ENCODE measurements around the gene SFT2D1.

SFT2D1 gene

GRCh38 chr6:166325383-166326042, 16.8 kb downstream of the SFT2D1 start:
- no peak for TF ChIP-seq CTCF (IDR thresholded peaks at IDR 0.05; ENCODE audit: borderline replicate concordance, control extremely low read depth, extremely low read depth, insufficient read depth, missing control alignments)
- DNase-seq (ENCODE audit: low spot score) = peak; percentile 59
- in situ Hi-C loops (cut with MboI; ENCODE audit: low sequenced_read_pairs, unreplicated experiment) = no loop called here

DNA sequence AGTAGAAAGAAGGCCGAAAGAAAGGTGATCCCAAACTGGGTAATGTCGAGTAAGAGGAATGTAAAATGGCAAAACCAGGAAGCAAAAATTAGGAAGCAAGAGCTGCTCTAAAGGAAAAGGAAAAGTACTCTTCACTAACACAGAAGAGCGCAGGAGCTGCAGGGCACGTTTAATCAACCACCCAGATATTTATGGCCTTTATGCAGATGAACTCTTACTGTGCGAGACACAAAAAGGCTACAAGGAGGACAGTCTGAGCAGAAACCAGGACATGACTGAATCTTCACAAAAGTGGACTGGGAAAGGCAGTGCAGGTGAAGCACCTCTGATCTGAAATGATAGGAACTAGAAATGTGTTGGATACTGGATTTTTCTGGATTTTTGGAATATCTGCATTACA, 18.9 kb downstream of the SFT2D1 start:
- no peak for TF ChIP-seq CTCF (IDR thresholded peaks at IDR 0.05; ENCODE audit: borderline replicate concordance, control extremely low read depth, extremely low read depth, insufficient read depth, missing control alignments)
- no peak for DNase-seq (ENCODE audit: low spot score)
- in situ Hi-C loops (cut with MboI; ENCODE audit: low sequenced_read_pairs, unreplicated experiment) = no loop called here

DNA sequence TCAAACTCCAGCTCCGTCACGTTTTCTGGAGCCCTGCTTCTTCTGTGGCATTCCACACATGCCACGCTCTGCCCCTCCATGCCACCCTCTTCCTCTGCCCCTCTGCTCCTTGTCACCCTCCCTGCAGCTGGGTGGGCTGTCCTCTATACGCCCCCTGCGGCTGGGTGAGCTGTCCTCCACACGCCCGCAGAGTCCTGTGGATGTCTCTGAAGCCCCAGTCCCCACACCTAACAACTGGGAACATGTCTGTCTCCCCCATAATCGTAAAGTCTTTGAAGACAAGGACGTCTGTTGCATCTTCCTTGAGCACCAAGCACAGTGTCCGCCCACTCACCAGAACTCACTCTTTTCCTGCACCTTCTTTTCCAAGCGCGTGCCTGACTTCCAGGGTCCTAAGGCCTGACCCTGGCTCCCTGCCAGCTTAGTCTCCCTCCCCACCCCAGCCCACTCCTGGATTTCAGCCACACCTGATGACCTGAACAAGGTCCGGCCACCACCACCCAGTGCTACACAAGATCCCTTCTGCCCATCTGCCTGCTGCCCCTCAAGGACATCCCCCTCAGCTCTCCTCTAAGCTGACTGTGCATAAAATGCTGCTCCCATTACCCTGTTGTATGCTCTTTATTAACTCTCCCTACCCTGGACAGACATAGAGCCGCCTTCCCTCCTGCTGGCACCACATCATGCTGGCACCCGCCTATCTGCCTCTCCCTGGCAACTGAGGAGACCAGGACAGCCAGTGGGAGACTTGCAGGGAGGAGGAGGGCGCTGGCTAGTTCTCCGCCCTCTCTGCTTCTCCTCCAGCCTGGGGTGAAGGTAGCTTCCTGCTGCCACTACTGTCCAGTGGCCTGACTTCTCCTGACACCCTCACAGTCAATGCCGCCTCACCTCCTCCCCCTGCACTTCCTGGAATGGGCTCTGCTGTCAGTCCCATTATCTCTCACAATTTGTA, 23.4 kb downstream of the SFT2D1 start:
- in situ Hi-C loops (cut with MboI; ENCODE audit: low sequenced_read_pairs, unreplicated experiment) = no loop called here
- DNase-seq (ENCODE audit: low spot score) = no peak
- TF ChIP-seq CTCF (IDR thresholded peaks at IDR 0.05; ENCODE audit: borderline replicate concordance, control extremely low read depth, extremely low read depth, insufficient read depth, missing control alignments) = no peak

GRCh38 chr6:166318227-166318626, 24.1 kb downstream of the SFT2D1 start:
- DNase-seq (ENCODE audit: low spot score) = no peak
- no peak for TF ChIP-seq CTCF (IDR thresholded peaks at IDR 0.05; ENCODE audit: borderline replicate concordance, control extremely low read depth, extremely low read depth, insufficient read depth, missing control alignments)
- in situ Hi-C loops (cut with MboI; ENCODE audit: low sequenced_read_pairs, unreplicated experiment) = no loop called here

DNA sequence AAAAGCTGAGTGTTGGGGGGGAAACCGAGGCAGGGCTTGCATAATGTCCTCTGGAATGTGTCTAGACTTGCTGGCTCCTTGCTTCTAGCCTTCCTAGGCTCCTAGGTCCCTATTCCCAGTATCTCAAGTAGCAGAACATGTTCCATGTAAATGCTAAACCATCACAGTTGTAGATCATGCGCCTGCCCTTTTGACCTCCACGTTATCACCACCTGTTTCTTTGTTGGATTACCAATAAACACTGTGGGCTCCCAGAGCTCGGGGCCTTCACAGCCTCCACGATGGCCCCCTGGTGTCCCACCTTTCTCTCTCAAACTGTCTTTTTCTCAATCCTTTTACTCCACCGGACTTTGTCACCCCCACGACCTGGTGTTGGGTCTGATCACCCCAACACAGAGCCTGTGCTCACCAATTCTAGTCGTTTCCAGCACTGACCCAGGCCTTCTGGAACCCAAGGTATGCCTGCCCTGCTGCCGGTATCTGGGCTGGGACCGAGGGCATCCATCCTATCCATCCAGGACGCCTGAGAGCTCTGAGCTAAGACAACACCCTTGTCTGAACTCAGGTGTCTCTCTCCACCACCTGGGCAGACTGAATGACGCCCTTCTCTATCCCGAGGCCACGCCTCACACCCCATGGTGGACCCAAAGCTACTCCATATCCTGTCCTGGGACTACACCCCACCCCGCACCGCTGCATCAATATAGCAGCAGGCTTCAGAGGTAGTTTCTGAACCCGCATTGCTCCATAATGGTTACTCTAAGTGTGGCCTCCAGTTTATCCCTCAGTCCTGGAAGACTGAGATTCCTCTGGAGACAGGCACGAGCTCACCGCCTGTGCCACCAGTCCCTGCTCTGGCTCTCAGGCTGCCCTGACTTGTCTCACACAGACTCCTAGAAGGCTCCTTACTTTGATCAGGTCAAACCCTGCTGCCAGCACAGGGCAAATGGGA, 24.8 kb downstream of the SFT2D1 start:
- DNase-seq (ENCODE audit: low spot score) = no peak
- in situ Hi-C loops (cut with MboI; ENCODE audit: low sequenced_read_pairs, unreplicated experiment) = no loop called here
- TF ChIP-seq CTCF (IDR thresholded peaks at IDR 0.05; ENCODE audit: borderline replicate concordance, control extremely low read depth, extremely low read depth, insufficient read depth, missing control alignments) = no peak

DNA sequence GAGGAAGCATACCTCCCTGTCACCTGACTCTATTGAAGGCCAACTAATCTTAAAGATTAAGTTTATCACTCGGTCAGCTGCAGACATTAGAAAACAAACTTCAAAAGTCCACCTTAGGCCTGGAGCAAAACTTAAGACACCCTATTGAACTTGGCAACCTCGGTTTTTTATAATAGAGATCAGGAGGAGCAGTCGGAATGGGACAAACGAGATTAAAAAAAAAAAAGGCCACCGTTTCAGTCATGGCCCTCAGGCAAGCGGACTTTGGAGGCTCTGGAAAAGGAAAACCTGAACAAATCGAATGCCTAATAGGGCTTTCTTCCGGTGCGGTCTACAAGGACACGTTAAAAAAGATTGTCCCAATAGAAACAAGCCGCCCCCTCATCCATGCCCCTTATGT, 26.9 kb downstream of the SFT2D1 start:
- DNase-seq (ENCODE audit: low spot score) = no peak
- in situ Hi-C loops (cut with MboI; ENCODE audit: low sequenced_read_pairs, unreplicated experiment) = no loop called here
- no peak for TF ChIP-seq CTCF (IDR thresholded peaks at IDR 0.05; ENCODE audit: borderline replicate concordance, control extremely low read depth, extremely low read depth, insufficient read depth, missing control alignments)
